ENCODE results near the gene CAVIN1. TPM values are rescaled to one million over a fixed set of nuclear protein-coding genes. Genes with fewer than 3 reads are reported as not detected.
"Not testable (repeated sequence)": the region's sequence is repeated elsewhere in the genome, so short reads cannot be mapped to it uniquely, and the experiment has no call there.

The CAVIN1 gene
- total and polyA plus RNA-seq, 10 donors = 25.3 to 224 (median 131) TPM

GRCh38 chr17:42399948-42400843 lies 22.9 kb downstream of the CAVIN1 start:
- TF ChIP-seq POLR2AphosphoS5 (IDR thresholded peaks at IDR 0.05) (no peak), POLR2A (IDR thresholded peaks at IDR 0.05) (no peak), CTCF (IDR thresholded peaks at IDR 0.05 in 8 of 11, conservative IDR thresholded peaks at IDR 0.05 in 3 of 11) (no peak)
- no peaks in the 10 kb centered on the region for H3K27me3 ChIP-seq (replicated peaks in 1 of 7)
- no peaks in the 10 kb centered on the region for H3K9me3 ChIP-seq
- H3K4me1 ChIP-seq = peaks cover 0 to 52% (median 14%) of the 10 kb centered on the region in 6 donors
- 78 to 85% (median 80%) methylated on average over 6 of the region's 6 CpGs for WGBS, 5 donors
- intact Hi-C loops (cut with DNase I; ENCODE audit: low total_unique reads) = no loop called here
- peak overlapping the region in 1 of 8 donors; percentile 36 for H3K27ac ChIP-seq
- no peak overlapping the region for H3K4me3 ChIP-seq
- peaks cover 0 to 29% (median 11%) of the 10 kb centered on the region in 6 donors for H3K36me3 ChIP-seq
- DNase-seq = no peak

GRCh38 chr17:42399121-42399520 lies 23.9 kb downstream of the CAVIN1 start:
- intact Hi-C loops (cut with DNase I; ENCODE audit: low total_unique reads) = no loop called here
- Histone ChIP-seq H3K27me3 (replicated peaks in 1 of 7) (no peaks in the 10 kb centered on the region), H3K9me3 (no peaks in the 10 kb centered on the region), H3K27ac (peak overlapping the region in 1 of 8 donors; percentile 38), H3K36me3 (peaks cover 0 to 19% (median 2%) of the 10 kb centered on the region in 6 donors), H3K4me3 (no peak overlapping the region), H3K4me1 (peaks cover 0 to 41% (median 14%) of the 10 kb centered on the region in 6 donors)
- no peak for DNase-seq
- TF ChIP-seq POLR2AphosphoS5 (IDR thresholded peaks at IDR 0.05) (no peak), POLR2A (IDR thresholded peaks at IDR 0.05) (no peak), CTCF (IDR thresholded peaks at IDR 0.05 in 8 of 11, conservative IDR thresholded peaks at IDR 0.05 in 3 of 11) (no peak)
- 62 to 75% (median 70%) methylated on average over 2 of the region's 2 CpGs for WGBS, 5 donors

- H3K36me3 ChIP-seq; H3K27me3 ChIP-seq (replicated peaks in 1 of 7); intact Hi-C loops (cut with DNase I; ENCODE audit: low total_unique reads); H3K4me3 ChIP-seq; H3K9me3 ChIP-seq; H3K27ac ChIP-seq; DNase-seq: not testable (repeated sequence)
- peaks cover 0 to 33% (median 8%) of the 10 kb centered on the region in 6 donors for H3K4me1 ChIP-seq
- WGBS, 5 donors = 94 to 99% (median 97%) methylated on average over 8 of the region's 8 CpGs
Observed at GRCh38 chr17:42395601-42396000, 27.5 kb downstream of the CAVIN1 start.

GRCh38 chr17:42394838-42395237 lies 28.2 kb downstream of the CAVIN1 start:
- Histone ChIP-seq H3K9me3 (no peaks in the 10 kb centered on the region), H3K36me3 (no peaks in the 10 kb centered on the region), H3K27me3 (replicated peaks in 1 of 7) (no peaks in the 10 kb centered on the region), H3K4me1 (peaks cover 0 to 32% (median 9%) of the 10 kb centered on the region in 6 donors), H3K4me3 (no peak overlapping the region), H3K27ac (peak overlapping the region in 3 of 8 donors; percentile 21 to 24 (median 21))
- intact Hi-C loops (cut with DNase I; ENCODE audit: low total_unique reads) = no loop called here
- TF ChIP-seq POLR2AphosphoS5 (IDR thresholded peaks at IDR 0.05) (peak in 1 of 3 donors; percentile 29), POLR2A (IDR thresholded peaks at IDR 0.05) (no peak)
- 73 to 85% (median 83%) methylated on average over 4 of the region's 4 CpGs for WGBS, 5 donors
- no peak for DNase-seq

- Histone ChIP-seq H3K36me3 (no peaks in the 10 kb centered on the region), H3K27ac (peak overlapping the region in 6 of 8 donors; percentile 8 to 47 (median 27)), H3K4me3 (no peak overlapping the region), H3K27me3 (replicated peaks in 1 of 7) (no peaks in the 10 kb centered on the region), H3K9me3 (no peaks in the 10 kb centered on the region), H3K4me1 (peaks cover 6 to 30% (median 16%) of the 10 kb centered on the region in 6 donors)
- DNase-seq = no peak
- intact Hi-C loops (cut with DNase I; ENCODE audit: low total_unique reads) = no loop called here
- TF ChIP-seq CTCF (IDR thresholded peaks at IDR 0.05 in 8 of 11, conservative IDR thresholded peaks at IDR 0.05 in 3 of 11) = no peak
- no peak for TF ChIP-seq POLR2A (IDR thresholded peaks at IDR 0.05)
- TF ChIP-seq POLR2AphosphoS5 (IDR thresholded peaks at IDR 0.05) = no peak
- WGBS, 5 donors = 65 to 81% (median 67%) methylated on average over 4 of the region's 4 CpGs
Observed at GRCh38 chr17:42392692-42393415, 30.2 kb downstream of the CAVIN1 start.

GRCh38 chr17:42391439-42391838 lies 31.6 kb downstream of the CAVIN1 start:
- H3K9me3 ChIP-seq; H3K27ac ChIP-seq; H3K4me3 ChIP-seq; intact Hi-C loops (cut with DNase I; ENCODE audit: low total_unique reads); H3K27me3 ChIP-seq (replicated peaks in 1 of 7); H3K36me3 ChIP-seq; DNase-seq: not testable (repeated sequence)
- WGBS, 5 donors = 85 to 92% (median 88%) methylated on average over 8 of the region's 8 CpGs
- H3K4me1 ChIP-seq = peaks cover 15 to 42% (median 27%) of the 10 kb centered on the region in 6 donors
